ENCODE results near the gene IL20RB. TPM values are rescaled to one million over a fixed set of nuclear protein-coding genes. Genes with fewer than 3 reads are reported as not detected.

Gene IL20RB
- total and polyA plus RNA-seq, 2 experiments from 2014 or later: 72.5 to 107 TPM

DNA sequence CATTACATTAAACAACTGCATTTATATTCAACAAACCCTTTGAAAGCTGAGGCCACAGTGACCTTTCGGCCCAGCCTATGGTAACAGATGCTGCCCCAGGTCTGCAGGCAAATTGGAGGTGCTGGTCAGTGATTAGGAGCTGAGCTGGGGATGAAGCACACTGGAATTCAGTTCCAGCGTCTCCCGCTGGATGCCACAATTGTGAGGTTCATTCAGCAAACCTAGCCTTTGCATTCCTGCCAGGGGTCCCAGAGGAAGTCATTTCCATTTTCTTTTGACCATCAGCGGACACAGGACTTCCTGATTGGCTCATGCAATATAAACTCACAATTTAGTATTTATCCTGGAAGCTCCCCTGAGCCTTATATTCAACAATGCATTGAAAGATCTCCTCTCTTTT lies 89.5 kb downstream of the IL20RB start:
- Histone ChIP-seq H3K9me3 (ENCODE audit: low read depth) (no peaks in the 10 kb centered on the region), H3K27me3 (replicated peaks; ENCODE audit: insufficient read depth) (no peaks in the 10 kb centered on the region), H3K9ac (no peak overlapping the region), H3K27ac (no peak overlapping the region), H3K4me1 (ENCODE audit: insufficient read depth) (no peaks in the 10 kb centered on the region), H2AFZ (no peak overlapping the region), H3F3A (ENCODE audit: insufficient read depth) (no peaks in the 10 kb centered on the region), H3K4me3 (no peak overlapping the region), H3K36me3 (ENCODE audit: low read depth) (no peaks in the 10 kb centered on the region), H4K20me1 (ENCODE audit: insufficient read depth) (no peaks in the 10 kb centered on the region), H3K4me2 (ENCODE audit: unreplicated experiment) (no peak overlapping the region), H3K79me2 (ENCODE audit: insufficient read depth) (no peaks in the 10 kb centered on the region), H3K9me2 (ENCODE audit: insufficient read depth) (no peaks in the 10 kb centered on the region)
- DNase-seq: no peak
- in situ Hi-C loops (cut with MboI): no loop called here
- no peak for TF ChIP-seq EZH2 (IDR thresholded peaks at IDR 0.05; ENCODE audit: insufficient read depth, poor library complexity, severe bottlenecking)
- WGBS, 2 experiments (ENCODE audit: low coverage in 1 of 2, low lambda C conversion rate in 2 of 2, missing lambda C conversion rate in 2 of 2): 70 to 76% methylated on average over 4 of the region's 4 CpGs

GRCh38 chr3:137050281-137050680 lies 92.5 kb downstream of the IL20RB start:
- in situ Hi-C loops (cut with MboI): no loop called here
- TF ChIP-seq EZH2 (IDR thresholded peaks at IDR 0.05; ENCODE audit: insufficient read depth, poor library complexity, severe bottlenecking) (no peak), EZH2phosphoT487 (IDR thresholded peaks at IDR 0.05; ENCODE audit: insufficient read depth, low read depth) (no peak)
- H3K9me2 ChIP-seq (ENCODE audit: insufficient read depth): no peaks in the 10 kb centered on the region
- H3K27ac ChIP-seq: no peak overlapping the region
- H3K9ac ChIP-seq: no peak overlapping the region
- H3K4me3 ChIP-seq: no peak overlapping the region
- no peak overlapping the region for H2AFZ ChIP-seq
- 42 to 53% methylated on average over 3 of the region's 3 CpGs for WGBS, 2 experiments (ENCODE audit: low coverage in 1 of 2, low lambda C conversion rate in 2 of 2, missing lambda C conversion rate in 2 of 2)
- H4K20me1 ChIP-seq (ENCODE audit: insufficient read depth): no peaks in the 10 kb centered on the region
- H3K27me3 ChIP-seq (replicated peaks; ENCODE audit: insufficient read depth): no peaks in the 10 kb centered on the region
- H3F3A ChIP-seq (ENCODE audit: insufficient read depth): no peaks in the 10 kb centered on the region
- H3K9me3 ChIP-seq (ENCODE audit: low read depth): no peaks in the 10 kb centered on the region
- H3K36me3 ChIP-seq (ENCODE audit: low read depth): no peaks in the 10 kb centered on the region
- no peak for DNase-seq
- H3K4me1 ChIP-seq (ENCODE audit: insufficient read depth): no peaks in the 10 kb centered on the region
- no peaks in the 10 kb centered on the region for H3K79me2 ChIP-seq (ENCODE audit: insufficient read depth)
- H3K4me2 ChIP-seq (ENCODE audit: unreplicated experiment): no peak overlapping the region

DNA sequence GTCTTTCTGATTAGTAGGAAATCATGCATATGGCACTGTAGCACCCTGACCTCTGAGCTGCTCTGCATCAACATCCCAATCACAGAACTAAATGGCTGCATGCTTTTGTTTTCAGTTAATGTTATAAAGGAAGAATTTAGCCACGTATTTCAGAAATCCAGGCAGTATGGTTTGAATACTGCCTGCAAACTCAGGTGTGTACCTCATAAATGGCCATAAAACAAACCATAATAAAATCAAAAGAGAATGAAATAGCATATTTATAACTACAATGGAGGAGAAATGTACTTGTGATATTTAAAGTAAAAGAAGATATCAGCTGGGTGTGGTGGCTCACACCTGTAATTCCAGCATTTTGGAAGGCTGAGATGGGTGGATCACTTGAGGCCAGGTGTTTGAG lies 94.5 kb downstream of the IL20RB start:
- no peak overlapping the region for H3K27ac ChIP-seq
- DNase-seq: no peak
- H3K9me3 ChIP-seq (ENCODE audit: low read depth): no peaks in the 10 kb centered on the region
- no peaks in the 10 kb centered on the region for H3K27me3 ChIP-seq (replicated peaks; ENCODE audit: insufficient read depth)
- no peaks in the 10 kb centered on the region for H3K79me2 ChIP-seq (ENCODE audit: insufficient read depth)
- WGBS, 2 experiments (ENCODE audit: low coverage in 1 of 2, low lambda C conversion rate in 2 of 2, missing lambda C conversion rate in 2 of 2): 33 to 38% methylated on average over 1 of the region's 1 CpG
- TF ChIP-seq EZH2phosphoT487 (IDR thresholded peaks at IDR 0.05; ENCODE audit: insufficient read depth, low read depth) (no peak), EZH2 (IDR thresholded peaks at IDR 0.05; ENCODE audit: insufficient read depth, poor library complexity, severe bottlenecking) (no peak)
- H3K4me3 ChIP-seq: no peak overlapping the region
- no peaks in the 10 kb centered on the region for H3F3A ChIP-seq (ENCODE audit: insufficient read depth)
- in situ Hi-C loops (cut with MboI): no loop called here
- H3K4me2 ChIP-seq (ENCODE audit: unreplicated experiment): no peak overlapping the region
- no peaks in the 10 kb centered on the region for H3K9me2 ChIP-seq (ENCODE audit: insufficient read depth)
- H4K20me1 ChIP-seq (ENCODE audit: insufficient read depth): no peaks in the 10 kb centered on the region
- no peaks in the 10 kb centered on the region for H3K36me3 ChIP-seq (ENCODE audit: low read depth)
- no peak overlapping the region for H3K9ac ChIP-seq
- no peak overlapping the region for H2AFZ ChIP-seq
- H3K4me1 ChIP-seq (ENCODE audit: insufficient read depth): no peaks in the 10 kb centered on the region

Other genes starting within 250 kb of the IL20RB start
- 39.7 and 41.7 TPM in 2 replicates for gene STAG1, start 205.6 kb upstream of the IL20RB start, total RNA-seq (2014; rRNA removed; shearing (Covaris generic))
- gene STAG1, start 205.6 kb upstream of the IL20RB start, polyA plus RNA-seq (2016; fragmentation: Nextera tagmentation; extraction: Ambion mirVana): 21.1 and 22.7 TPM in 2 replicates
- 9.4 and 11.6 TPM in 2 replicates for gene SLC35G2, start 138.9 kb upstream of the IL20RB start, total RNA-seq (2014; rRNA removed; shearing (Covaris generic))
- gene SLC35G2, start 138.9 kb upstream of the IL20RB start, polyA plus RNA-seq (2016; fragmentation: Nextera tagmentation; extraction: Ambion mirVana): 10.8 and 12.5 TPM in 2 replicates
- gene NCK1, start 95.8 kb upstream of the IL20RB start, total RNA-seq (2014; rRNA removed; shearing (Covaris generic)): 42.4 and 42.6 TPM in 2 replicates
- 38.4 and 43.2 TPM in 2 replicates for gene NCK1, start 95.8 kb upstream of the IL20RB start, polyA plus RNA-seq (2016; fragmentation: Nextera tagmentation; extraction: Ambion mirVana)

Data from GM23248 (cell line).